Neural cell (in vitro differentiated cells): Measurements from ENCODE around the gene SNAPIN. TPM values are rescaled to one million over a fixed set of nuclear protein-coding genes. Genes with fewer than 3 reads are reported as not detected.

Experiments used
- H2AFZ ChIP-seq: fragments of 200-600, 300-800 bp; sonication (generic), shearing (Covaris generic); 2 replicates; pipeline ENCODE4 v1.6.0; 2014; ENCODE audit warnings: low read depth, mild to moderate bottlenecking, antibody characterized with exemption, low read length, moderate library complexity
- H3F3A ChIP-seq: fragments of 200-600 bp; shearing (Covaris generic); 2 replicates; pipeline ENCODE4 v1.6.1; 2016; ENCODE audit warnings: mild to moderate bottlenecking, moderate library complexity, mixed read lengths, antibody characterized with exemption, low read length; ENCODE audit not compliant: insufficient read depth, poor library complexity, severe bottlenecking
- H3K27ac ChIP-seq: fragments of 200-600, 300-800 bp; sonication (generic), shearing (Covaris generic); 2 replicates; pipeline ENCODE4 v1.5.1; 2014; ENCODE audit warnings: mild to moderate bottlenecking, low read length, moderate library complexity
- H3K27me3 ChIP-seq: fragments of 300-800, 200-600 bp; sonication (generic), shearing (Covaris generic); 2 replicates; pipeline ENCODE4 v1.6.0; 2014; ENCODE audit warnings: mild to moderate bottlenecking, low read depth, low read length, moderate library complexity; ENCODE audit not compliant: insufficient read depth
- H3K36me3 ChIP-seq: fragments of 300-800, 200-600 bp; sonication (generic), shearing (Covaris generic); 2 replicates; pipeline ENCODE4 v1.5.1; 2014; ENCODE audit warnings: mild to moderate bottlenecking, antibody characterized with exemption, low read length, moderate library complexity; ENCODE audit not compliant: insufficient read depth
- H3K4me2 ChIP-seq: fragments of 300-800, 200-600 bp; sonication (generic), shearing (Covaris generic); 2 replicates; pipeline ENCODE4 v1.6.0; 2014; ENCODE audit warnings: mild to moderate bottlenecking, low read length
- H3K4me3 ChIP-seq: fragments of 300-800, 200-600 bp; sonication (generic), shearing (Covaris generic); 2 replicates; pipeline ENCODE4 v1.5.1; 2014; ENCODE audit warnings: mild to moderate bottlenecking, low read length, moderate library complexity
- H3K79me2 ChIP-seq: fragments of 200-600 bp; shearing (Covaris generic); replicated peaks from 2 replicates; pipeline ENCODE4 v1.6.0; 2014; ENCODE audit warnings: mild to moderate bottlenecking, low read length, moderate library complexity; ENCODE audit not compliant: insufficient read depth
- H3K9ac ChIP-seq: fragments of 300-800, 200-600 bp; sonication (generic), shearing (Covaris generic); 2 replicates; pipeline ENCODE4 v1.6.1; 2016; ENCODE audit warnings: mild to moderate bottlenecking, low read length, mixed read lengths
- H3K9me2 ChIP-seq: fragments of 200-600 bp; shearing (Covaris generic); 2 replicates; pipeline ENCODE4 v1.6.1; 2016; ENCODE audit warnings: mild to moderate bottlenecking, low read length, mixed read lengths; ENCODE audit not compliant: insufficient read depth
- H3K9me3 ChIP-seq: fragments of 200-600, 300-800 bp; sonication (generic), shearing (Covaris generic); 2 replicates; pipeline ENCODE4 v1.6.1; 2016; ENCODE audit warnings: mild to moderate bottlenecking, mixed run types, low read length, moderate library complexity, mixed read lengths
- H4K20me1 ChIP-seq: fragments of 200-600 bp; shearing (Covaris generic); 2 replicates; pipeline ENCODE4 v1.6.1; 2016; ENCODE audit warnings: mild to moderate bottlenecking, mixed run types; ENCODE audit not compliant: insufficient read depth
- EP300 ChIP-seq: fragments of 450-650 bp; conservative IDR thresholded peaks from 2 replicates; pipeline ENCODE4 v1.6.1; 2014; ENCODE audit warnings: antibody characterized with exemption, mild to moderate bottlenecking, moderate library complexity; ENCODE audit not compliant: poor library complexity, severe bottlenecking
- EZH2 ChIP-seq: fragments of 200-600, 300-800 bp; shearing (Covaris generic), sonication (generic); IDR thresholded peaks from 2 replicates; pipeline ENCODE4 v1.6.1; 2014; ENCODE audit warnings: antibody characterized with exemption, low read length, borderline replicate concordance, mild to moderate bottlenecking; ENCODE audit not compliant: insufficient read depth, poor library complexity, severe bottlenecking
- MXI1 ChIP-seq: fragments of 450-650 bp; conservative IDR thresholded peaks from 2 replicates; pipeline ENCODE4 v1.6.1; 2014; ENCODE audit warnings: antibody characterized with exemption, mild to moderate bottlenecking; ENCODE audit not compliant: poor library complexity, severe bottlenecking
- POLR2AphosphoS5 ChIP-seq: IDR thresholded peaks from 2 replicates; pipeline ENCODE4 v1.6.1; 2012
- RAD21 ChIP-seq: fragments of 450-650 bp; conservative IDR thresholded peaks from 2 replicates; pipeline ENCODE4 v1.6.1; 2014; ENCODE audit warnings: antibody characterized with exemption, mild to moderate bottlenecking, moderate library complexity
- REST ChIP-seq: IDR thresholded peaks from 2 replicates; pipeline ENCODE4 v1.6.1; 2012; ENCODE audit warnings: borderline replicate concordance
- SMC3 ChIP-seq: fragments of 450-650 bp; conservative IDR thresholded peaks from 2 replicates; pipeline ENCODE4 v1.6.1; 2014; ENCODE audit warnings: antibody characterized with exemption, mild to moderate bottlenecking, moderate library complexity; ENCODE audit not compliant: poor library complexity
- TAF1 ChIP-seq: IDR thresholded peaks from 2 replicates; pipeline ENCODE4 v1.6.1; 2012; ENCODE audit warnings: low read depth
- polyA plus RNA-seq: library from polyadenylated mRNA; depleted of rRNA; stranded (reverse); fragments of >200 nt; gene quantifications from 2 replicates; pipeline ENCODE4 v1.2.3, GENCODE V29; 2014
- TF ChIP-seq, protein P1 (sequence below): fragments of 450-650 bp; IDR thresholded peaks from 2 replicates; pipeline ENCODE4 v1.5.1; 2014; ENCODE audit warnings: antibody characterized with exemption, mild to moderate bottlenecking, moderate library complexity; ENCODE audit not compliant: poor library complexity, severe bottlenecking

Gene SNAPIN
- polyA plus RNA-seq, 1 donor from 2014 or later: 100.0 TPM

- H3K4me3 ChIP-seq: no peak overlapping the region
Measured at GRCh38 chr1:153615406-153615805, 43.1 kb upstream of the SNAPIN start.

GRCh38 chr1:153616144-153616916, 42.2 kb upstream of the SNAPIN start, which contains the start of gene S100A14:
Gene S100A14, minus strand, starts transcription at chr1:153616325. Its CDS starts 467 bp downstream, at chr1:153615858.
- no peaks in the 10 kb centered on the region for H3K9me2 ChIP-seq
- no peaks in the 10 kb centered on the region for H4K20me1 ChIP-seq
- H3K27me3 ChIP-seq: no peaks in the 10 kb centered on the region
- no peaks in the 10 kb centered on the region for H3K79me2 ChIP-seq
- H3K9ac ChIP-seq: no peak within 1 kb of the TSS
- H2AFZ ChIP-seq: no peak within 1 kb of the TSS
- no peaks in the 10 kb centered on the region for H3F3A ChIP-seq
- H3K36me3 ChIP-seq: no peaks in the 10 kb centered on the region
- no peaks in the 10 kb centered on the region for H3K9me3 ChIP-seq
- H3K27ac ChIP-seq: no peak within 1 kb of the TSS
- H3K4me3 ChIP-seq: no peak within 1 kb of the TSS
- no peak within 1 kb of the TSS for H3K4me2 ChIP-seq
- no peak for TF ChIP-seq TAF1
- TF ChIP-seq RAD21: no peak
- no peak for TF ChIP-seq EP300
- no peak for TF ChIP-seq POLR2AphosphoS5
- no peak for TF ChIP-seq MXI1
- TF ChIP-seq, protein P1, sequence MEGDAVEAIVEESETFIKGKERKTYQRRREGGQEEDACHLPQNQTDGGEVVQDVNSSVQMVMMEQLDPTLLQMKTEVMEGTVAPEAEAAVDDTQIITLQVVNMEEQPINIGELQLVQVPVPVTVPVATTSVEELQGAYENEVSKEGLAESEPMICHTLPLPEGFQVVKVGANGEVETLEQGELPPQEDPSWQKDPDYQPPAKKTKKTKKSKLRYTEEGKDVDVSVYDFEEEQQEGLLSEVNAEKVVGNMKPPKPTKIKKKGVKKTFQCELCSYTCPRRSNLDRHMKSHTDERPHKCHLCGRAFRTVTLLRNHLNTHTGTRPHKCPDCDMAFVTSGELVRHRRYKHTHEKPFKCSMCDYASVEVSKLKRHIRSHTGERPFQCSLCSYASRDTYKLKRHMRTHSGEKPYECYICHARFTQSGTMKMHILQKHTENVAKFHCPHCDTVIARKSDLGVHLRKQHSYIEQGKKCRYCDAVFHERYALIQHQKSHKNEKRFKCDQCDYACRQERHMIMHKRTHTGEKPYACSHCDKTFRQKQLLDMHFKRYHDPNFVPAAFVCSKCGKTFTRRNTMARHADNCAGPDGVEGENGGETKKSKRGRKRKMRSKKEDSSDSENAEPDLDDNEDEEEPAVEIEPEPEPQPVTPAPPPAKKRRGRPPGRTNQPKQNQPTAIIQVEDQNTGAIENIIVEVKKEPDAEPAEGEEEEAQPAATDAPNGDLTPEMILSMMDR: no peak
- TF ChIP-seq SMC3: no peak
- TF ChIP-seq EZH2: no peak

More at GRCh38 chr1:153615406-153615805, 43.1 kb upstream of the SNAPIN start:
- H3K9ac ChIP-seq: no peak overlapping the region
- H4K20me1 ChIP-seq: no peaks in the 10 kb centered on the region
- no peaks in the 10 kb centered on the region for H3F3A ChIP-seq
- H3K9me2 ChIP-seq: no peaks in the 10 kb centered on the region
- no peaks in the 10 kb centered on the region for H3K36me3 ChIP-seq
- no peaks in the 10 kb centered on the region for H3K9me3 ChIP-seq
- no peak overlapping the region for H3K27ac ChIP-seq
- no peak overlapping the region for H2AFZ ChIP-seq
- H3K4me2 ChIP-seq: no peak overlapping the region
- TF ChIP-seq EZH2 (no peak), REST (no peak), SMC3 (no peak), TAF1 (no peak), MXI1 (no peak), POLR2AphosphoS5 (no peak), RAD21 (no peak), EP300 (no peak)
- TF ChIP-seq, protein P1: no peak
- no peaks in the 10 kb centered on the region for H3K79me2 ChIP-seq
- H3K27me3 ChIP-seq: no peaks in the 10 kb centered on the region
